ENCODE data around the gene FNDC3B. TPM values are rescaled to one million over a fixed set of nuclear protein-coding genes. Genes with fewer than 3 reads are reported as not detected.

The FNDC3B gene
- total and polyA plus RNA-seq, 2 of the 8 experiments (the other 6 are each of a cell fraction or from before 2014, with no cell fraction given), result 14.1 to 44.4 TPM

DNA sequence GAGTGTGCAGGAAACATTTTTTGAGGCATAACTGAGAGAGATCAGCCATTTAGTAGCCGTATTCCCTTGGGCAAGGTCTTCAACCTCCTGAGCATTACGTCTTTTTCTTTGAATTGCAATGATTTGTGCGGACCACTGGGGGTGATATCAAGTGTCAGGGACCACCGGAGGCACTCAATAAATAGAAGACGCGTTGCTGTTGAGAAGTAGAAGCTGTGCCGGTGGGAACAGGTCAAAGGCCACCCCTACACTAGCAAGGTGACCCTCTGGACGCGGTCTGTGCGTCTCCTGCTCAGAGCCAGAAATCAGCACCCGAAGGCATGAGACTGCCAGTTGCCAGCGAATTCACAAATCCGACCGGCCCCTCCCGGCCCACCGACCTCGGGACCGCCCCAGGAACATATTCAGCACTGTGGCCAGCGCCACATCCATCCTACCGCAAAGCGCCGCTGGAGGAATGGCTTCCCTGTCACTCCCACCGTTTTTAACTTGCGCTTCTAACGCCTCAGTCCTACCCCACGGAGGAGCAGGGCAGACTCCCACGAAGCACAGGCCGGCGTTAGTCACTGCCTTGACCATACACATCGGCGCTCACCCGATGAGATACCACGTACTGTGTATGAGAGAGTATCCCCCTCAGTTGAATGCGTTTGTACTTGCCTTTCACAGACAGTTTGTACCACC lies 410.2 kb downstream of the FNDC3B start (continued):
- TF ChIP-seq, protein P1, sequence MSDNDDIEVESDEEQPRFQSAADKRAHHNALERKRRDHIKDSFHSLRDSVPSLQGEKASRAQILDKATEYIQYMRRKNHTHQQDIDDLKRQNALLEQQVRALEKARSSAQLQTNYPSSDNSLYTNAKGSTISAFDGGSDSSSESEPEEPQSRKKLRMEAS (IDR thresholded peaks at IDR 0.05), result peak; percentile 63
- TF ChIP-seq, protein P2, sequence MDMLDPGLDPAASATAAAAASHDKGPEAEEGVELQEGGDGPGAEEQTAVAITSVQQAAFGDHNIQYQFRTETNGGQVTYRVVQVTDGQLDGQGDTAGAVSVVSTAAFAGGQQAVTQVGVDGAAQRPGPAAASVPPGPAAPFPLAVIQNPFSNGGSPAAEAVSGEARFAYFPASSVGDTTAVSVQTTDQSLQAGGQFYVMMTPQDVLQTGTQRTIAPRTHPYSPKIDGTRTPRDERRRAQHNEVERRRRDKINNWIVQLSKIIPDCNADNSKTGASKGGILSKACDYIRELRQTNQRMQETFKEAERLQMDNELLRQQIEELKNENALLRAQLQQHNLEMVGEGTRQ (IDR thresholded peaks at IDR 0.05; ENCODE audit: low read length), result no peak
- 0 out of 4 replicates have a peak, but pooled peaks have one; percentile 4 to 15 for TF ChIP-seq RAD21 (IDR thresholded peaks at IDR 0.05 in 1 of 2, conservative IDR thresholded peaks at IDR 0.05 in 1 of 2; ENCODE audit: low read depth in 2 of 2, low read length in 2 of 2)
- no peak for TF ChIP-seq FOSL1 (IDR thresholded peaks at IDR 0.05; ENCODE audit: insufficient read depth, low read depth, low read length)
- TF ChIP-seq EP300 (IDR thresholded peaks at IDR 0.05; ENCODE audit: borderline replicate concordance in 1 of 2, low read depth in 2 of 2, low read length in 2 of 2), result no peak
- TF ChIP-seq TEAD4 (IDR thresholded peaks at IDR 0.05; ENCODE audit: low read depth, low read length), result no peak
- TF ChIP-seq SP4 (IDR thresholded peaks at IDR 0.05; ENCODE audit: low read length), result no peak
- no peak for TF ChIP-seq YY1 (IDR thresholded peaks at IDR 0.05; ENCODE audit: low read depth, low read length)
- TF ChIP-seq SUZ12 (IDR thresholded peaks at IDR 0.05; ENCODE audit: low read length), result no peak
- peak; percentile 72 for TF ChIP-seq SAP30 (IDR thresholded peaks at IDR 0.05; ENCODE audit: insufficient read depth, insufficient replicate concordance, low read length)
- TF ChIP-seq, protein P3, sequence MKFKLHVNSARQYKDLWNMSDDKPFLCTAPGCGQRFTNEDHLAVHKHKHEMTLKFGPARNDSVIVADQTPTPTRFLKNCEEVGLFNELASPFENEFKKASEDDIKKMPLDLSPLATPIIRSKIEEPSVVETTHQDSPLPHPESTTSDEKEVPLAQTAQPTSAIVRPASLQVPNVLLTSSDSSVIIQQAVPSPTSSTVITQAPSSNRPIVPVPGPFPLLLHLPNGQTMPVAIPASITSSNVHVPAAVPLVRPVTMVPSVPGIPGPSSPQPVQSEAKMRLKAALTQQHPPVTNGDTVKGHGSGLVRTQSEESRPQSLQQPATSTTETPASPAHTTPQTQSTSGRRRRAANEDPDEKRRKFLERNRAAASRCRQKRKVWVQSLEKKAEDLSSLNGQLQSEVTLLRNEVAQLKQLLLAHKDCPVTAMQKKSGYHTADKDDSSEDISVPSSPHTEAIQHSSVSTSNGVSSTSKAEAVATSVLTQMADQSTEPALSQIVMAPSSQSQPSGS (IDR thresholded peaks at IDR 0.05; ENCODE audit: low read length), result no peak
- no peak for TF ChIP-seq RNF2 (IDR thresholded peaks at IDR 0.05; ENCODE audit: borderline replicate concordance, low read depth, low read length, missing control alignments, poor library complexity, severe bottlenecking)
- TF ChIP-seq NRF1 (IDR thresholded peaks at IDR 0.05; ENCODE audit: low read depth, low read length), result no peak
- TF ChIP-seq SP2 (IDR thresholded peaks at IDR 0.05; ENCODE audit: low read length), result no peak
- no peak for TF ChIP-seq PHF8 (conservative IDR thresholded peaks at IDR 0.05; ENCODE audit: low read depth, low read length)
